Measurements from ENCODE around the gene HYAL3.

GRCh38 chr3:50331364-50331907 is 32.2 kb upstream of the HYAL3 start:
- TF ChIP-seq POLR2A (IDR thresholded peaks at IDR 0.05) (no peak), CTCF (IDR thresholded peaks at IDR 0.05) (no peak)
